H1 (cell line): Measurements from ENCODE around the gene BORCS6. TPM values are rescaled to one million over a fixed set of nuclear protein-coding genes. Genes with fewer than 3 reads are reported as not detected.

Source experiments
- ASH2L ChIP-seq: fragments of 200-600, 300-600 bp; sonication (generic); IDR thresholded peaks from one replicate; pipeline ENCODE4 v1.7.1; 2017; ENCODE audit warnings: low read length
- CEBPB ChIP-seq: IDR thresholded peaks from 2 replicates; pipeline ENCODE4 v1.6.1; 2012; ENCODE audit warnings: low read depth, low read length
- CTBP2 ChIP-seq: IDR thresholded peaks from 2 replicates; pipeline ENCODE4 v1.7.0; 2011; ENCODE audit warnings: borderline replicate concordance, mild to moderate bottlenecking, moderate library complexity, mixed read lengths, low read length; ENCODE audit not compliant: insufficient read depth, insufficient read length
- KDM4A ChIP-seq: IDR thresholded peaks from one replicate; pipeline ENCODE4 v1.7.1; 2012; ENCODE audit warnings: low read depth, mild to moderate bottlenecking, moderate library complexity, low read length, inconsistent platforms; ENCODE audit not compliant: severe bottlenecking
- MAX ChIP-seq: IDR thresholded peaks from 2 replicates; pipeline ENCODE4 v1.6.1; 2012; ENCODE audit warnings: inconsistent platforms
- NRF1 ChIP-seq: IDR thresholded peaks from 2 replicates; pipeline ENCODE4 v1.6.1; 2011; ENCODE audit warnings: mild to moderate bottlenecking, low read depth, low read length, improper control_type of control experiment
- POU5F1 ChIP-seq: IDR thresholded peaks from 2 replicates; pipeline ENCODE4 v1.6.1; 2011; ENCODE audit warnings: low read depth, mild to moderate bottlenecking, low read length, moderate library complexity
- RNF2 ChIP-seq: fragments of 200-900, 300-1000 bp; sonication (generic); IDR thresholded peaks from 2 replicates; pipeline ENCODE4 v1.7.1; 2016; ENCODE audit warnings: borderline replicate concordance, low read depth, mild to moderate bottlenecking, antibody characterized with exemption, low read length; ENCODE audit not compliant: poor library complexity, severe bottlenecking; ENCODE audit errors: missing control alignments
- SAP30 ChIP-seq: fragments of 300-600 bp; sonication (generic); IDR thresholded peaks from 2 replicates; pipeline ENCODE4 v1.7.1; 2012; ENCODE audit warnings: low read length, moderate library complexity, mild to moderate bottlenecking, inconsistent platforms; ENCODE audit not compliant: insufficient read depth, insufficient replicate concordance
- SIRT6 ChIP-seq: IDR thresholded peaks from one replicate; pipeline ENCODE4 v1.7.1; 2012; ENCODE audit warnings: low read length, inconsistent platforms
- SP4 ChIP-seq: IDR thresholded peaks from 2 replicates; pipeline ENCODE4 v1.6.1; 2012; ENCODE audit warnings: low read length, inconsistent platforms
- TBP ChIP-seq: IDR thresholded peaks from 2 replicates; pipeline ENCODE4 v1.6.1; 2011; ENCODE audit warnings: low read depth, low read length, improper control_type of control experiment
- TEAD4 ChIP-seq: IDR thresholded peaks from 2 replicates; pipeline ENCODE4 v1.6.1; 2012; ENCODE audit warnings: low read depth, low read length, inconsistent platforms, mixed read lengths
- polyA plus RNA-seq, 7 experiments: library from polyadenylated mRNA; depleted of rRNA in 3 of 7; stranded (reverse) in 5 of 7; unstranded in 2 of 7; fragments of >200 nt in 5 of 7; fragments of 200-250 nt in 2 of 7; gene quantifications; 1 replicate in 5 of 7; 2 replicates in 1 of 7; 4 replicates in 1 of 7; pipeline versions ENCODE4 v1.2.1 to v1.2.3, GENCODE V29; 2011 to 2013; ENCODE audit warnings: missing spikeins in 2 of 7, mixed read lengths in 2 of 7
- total RNA-seq: library from RNA; stranded (reverse); fragmentation: NEBNext Ultra II Directional; extraction: Animal tissue kit (Norgen Biotek cat#: 25700); gene quantifications from 2 replicates; pipeline ENCODE4 v1.2.1, GENCODE V29; 2021

BORCS6 gene
- total and polyA plus RNA-seq, 2 of the 8 experiments (the other 6 are each of a cell fraction or from before 2014, with no cell fraction given) = 3.3 to 3.6 TPM

- peak; percentile 17 for TF ChIP-seq SAP30
- TF ChIP-seq ASH2L = peak; percentile 67
- no peak for TF ChIP-seq SIRT6
- TF ChIP-seq TEAD4 = peak; percentile 71
- TF ChIP-seq SP4 = peak; percentile 67; the same call in 1 of the 2 replicates
- TF ChIP-seq CTBP2 = no peak
- TF ChIP-seq MAX = peak; percentile 6; the same call in 1 of the 2 replicates
- peak; percentile 55 for TF ChIP-seq KDM4A
- TF ChIP-seq CEBPB = peak; percentile 83
- no peak for TF ChIP-seq POU5F1
- peak; percentile 23; the same call in 1 of the 2 replicates for TF ChIP-seq NRF1
- TF ChIP-seq TBP = peak; percentile 99
- TF ChIP-seq RNF2 = no peak
Observed at GRCh38 chr17:8221663-8222379, 31.8 kb upstream of the BORCS6 start (continued).
